IMR-90 (cell line): ENCODE measurements around the gene TBCD. TPM values are rescaled to one million over a fixed set of nuclear protein-coding genes. Genes with fewer than 3 reads are reported as not detected.

ENCODE experiments used
- ATAC-seq: fragments of 200-7000 bp; cut with Tn5 transposase; 2 replicates; pipeline ENCODE4 v1.9.1; 2020; ENCODE audit warnings: low read depth, mild to moderate bottlenecking, moderate library complexity
- BruUV-seq: library from RNA; stranded (reverse); fragments of 400-500 nt; replicated peaks from 2 replicates; lab custom pipeline; 2021; lab: Mats Ljungman, UMichigan
- CTCF ChIA-PET: fragments of 300-600 bp; formaldehyde crosslinking; extraction: SDS; loops from one replicate; lab custom pipeline; 2021; ENCODE audit warnings: antibody characterized with exemption; lab: Yijun Ruan, JAX
- POLR2A ChIA-PET: fragments of 300-600 bp; sonication (Branson Sonifier 250); formaldehyde crosslinking; loops from one replicate; lab custom pipeline; 2022; ENCODE audit warnings: antibody characterized with exemption; ENCODE audit not compliant: unreplicated experiment; lab: Charles Lee
- DNase-seq: peaks from one replicate; pipeline ENCODE4 v3.0.0; 2013
- H2AFZ ChIP-seq: replicated peaks from 2 replicates; pipeline ENCODE3; 2013; ENCODE audit warnings: low read length, mild to moderate bottlenecking; ENCODE audit not compliant: poor library complexity
- H2AK5ac ChIP-seq: 2 replicates; pipeline ENCODE4 v1.6.1; 2013; ENCODE audit warnings: low read depth, low read length, inconsistent platforms
- H2AK9ac ChIP-seq: replicated peaks from 2 replicates; pipeline ENCODE3; 2013; ENCODE audit warnings: mild to moderate bottlenecking, low read depth, low read length, moderate library complexity; ENCODE audit not compliant: poor library complexity
- H2BK120ac ChIP-seq: 2 replicates; pipeline ENCODE4 v1.6.1; 2013; ENCODE audit warnings: low read depth, low read length, inconsistent platforms
- H2BK15ac ChIP-seq: 3 replicates; pipeline ENCODE4 v1.6.1; 2013; ENCODE audit warnings: low read depth, low read length, inconsistent platforms
- H2BK20ac ChIP-seq: 2 replicates; pipeline ENCODE4 v1.6.1; 2013; ENCODE audit warnings: low read depth, mild to moderate bottlenecking, inconsistent platforms, low read length, moderate library complexity
- H2BK5ac ChIP-seq: 2 replicates; pipeline ENCODE4 v1.6.1; 2013; ENCODE audit warnings: mild to moderate bottlenecking, low read depth, low read length, inconsistent platforms; ENCODE audit not compliant: poor library complexity, severe bottlenecking
- H3K14ac ChIP-seq: replicated peaks from 2 replicates; pipeline ENCODE4 v1.6.1; 2013; ENCODE audit warnings: low read depth, low read length, inconsistent platforms
- H3K18ac ChIP-seq: 2 replicates; pipeline ENCODE4 v1.6.1; 2013; ENCODE audit warnings: low read depth, low read length, control low read depth
- H3K23ac ChIP-seq: 2 replicates; pipeline ENCODE4 v1.6.1; 2013; ENCODE audit warnings: low read depth, low read length, inconsistent platforms
- H3K27ac ChIP-seq: 2 replicates; pipeline ENCODE4 v1.5.1; 2013; ENCODE audit warnings: mild to moderate bottlenecking, control low read depth, low read length; ENCODE audit not compliant: insufficient read depth
- H3K27me3 ChIP-seq: 2 replicates; pipeline ENCODE4 v1.6.1; 2013; ENCODE audit warnings: low read length; ENCODE audit not compliant: control insufficient read depth, insufficient read depth
- H3K36me3 ChIP-seq: 2 replicates; pipeline ENCODE4 v1.6.1; 2013; ENCODE audit warnings: low read length, mixed read lengths; ENCODE audit not compliant: control insufficient read depth, insufficient read depth
- H3K4ac ChIP-seq: 2 replicates; pipeline ENCODE4 v1.6.1; 2013; ENCODE audit warnings: low read depth, low read length, inconsistent platforms
- H3K4me1 ChIP-seq: 2 replicates; pipeline ENCODE4 v1.6.1; 2013; ENCODE audit warnings: low read length, mixed read lengths; ENCODE audit not compliant: control insufficient read depth, insufficient read depth
- H3K4me2 ChIP-seq: 2 replicates; pipeline ENCODE4 v1.6.1; 2013; ENCODE audit warnings: low read depth, mild to moderate bottlenecking, control low read depth, low read length, moderate library complexity
- H3K4me3 ChIP-seq: 2 replicates; pipeline ENCODE4 v1.5.1; 2013; ENCODE audit warnings: low read depth, mild to moderate bottlenecking, control low read depth, low read length, moderate library complexity; ENCODE audit not compliant: insufficient read depth
- H3K56ac ChIP-seq: 2 replicates; pipeline ENCODE4 v1.6.1; 2013; ENCODE audit warnings: low read length, inconsistent platforms; ENCODE audit not compliant: insufficient read depth; ENCODE audit errors: extremely low read depth
- H3K79me1 ChIP-seq, 2 experiments: 2 replicates each; pipeline ENCODE4 v1.6.1; 2013; ENCODE audit warnings: low read length in 2 of 2, inconsistent platforms in 1 of 2, low read depth in 1 of 2
- H3K9ac ChIP-seq: 2 replicates; pipeline ENCODE4 v1.6.1; 2013; ENCODE audit warnings: low read depth, low read length, control low read depth
- H3K9me1 ChIP-seq: 2 replicates; pipeline ENCODE4 v1.6.1; 2013; ENCODE audit warnings: low read length, inconsistent platforms; ENCODE audit not compliant: insufficient read depth
- H3K9me3 ChIP-seq: 2 replicates; pipeline ENCODE4 v1.6.1; 2013; ENCODE audit warnings: low read length; ENCODE audit not compliant: control insufficient read depth, insufficient read depth
- H4K20me1 ChIP-seq: 2 replicates; pipeline ENCODE4 v1.6.1; 2013; ENCODE audit warnings: low read length, inconsistent platforms; ENCODE audit not compliant: insufficient read depth
- H4K5ac ChIP-seq: 2 replicates; pipeline ENCODE4 v1.6.1; 2013; ENCODE audit warnings: mild to moderate bottlenecking, low read depth, low read length, control low read depth
- H4K8ac ChIP-seq, 2 experiments: 2 replicates each; pipeline ENCODE4 v1.6.1; 2013; ENCODE audit warnings: low read depth in 2 of 2, low read length in 2 of 2, control low read depth in 1 of 2, inconsistent platforms in 1 of 2
- H4K91ac ChIP-seq: 2 replicates; pipeline ENCODE4 v1.6.1; 2013; ENCODE audit warnings: low read depth, low read length, inconsistent platforms; ENCODE audit not compliant: insufficient read depth
- CHD1 ChIP-seq: IDR thresholded peaks from 2 replicates; pipeline ENCODE4 v1.6.1; 2012; ENCODE audit warnings: low read depth, low read length, improper control_type of control experiment
- MAFK ChIP-seq: IDR thresholded peaks from 2 replicates; pipeline ENCODE4 v1.6.1; 2012; ENCODE audit warnings: low read depth, low read length, improper control_type of control experiment
- MAZ ChIP-seq: IDR thresholded peaks from 2 replicates; pipeline ENCODE4 v1.6.1; 2012; ENCODE audit warnings: low read depth, mild to moderate bottlenecking, low read length, improper control_type of control experiment, moderate library complexity, borderline replicate concordance
- MXI1 ChIP-seq: IDR thresholded peaks from 2 replicates; pipeline ENCODE4 v1.6.1; 2012; ENCODE audit warnings: low read depth, mild to moderate bottlenecking, low read length, moderate library complexity, borderline replicate concordance
- NFE2L2 ChIP-seq: fragments of 150-350 bp; IDR thresholded peaks from 2 replicates; pipeline ENCODE4 v1.6.1; 2016; ENCODE audit warnings: low read depth, mild to moderate bottlenecking, low read length
- POLR2A ChIP-seq: IDR thresholded peaks from 2 replicates; pipeline ENCODE4 v1.6.1; 2012; ENCODE audit warnings: mild to moderate bottlenecking, low read depth, low read length
- RAD21 ChIP-seq: IDR thresholded peaks from 2 replicates; pipeline ENCODE4 v1.6.1; 2012; ENCODE audit warnings: low read length, improper control_type of control experiment
- RCOR1 ChIP-seq: IDR thresholded peaks from 2 replicates; pipeline ENCODE4 v1.6.1; 2012; ENCODE audit warnings: mild to moderate bottlenecking, low read length, improper control_type of control experiment; ENCODE audit not compliant: insufficient replicate concordance
- SMC3 ChIP-seq: fragments of 150-350 bp; IDR thresholded peaks from 2 replicates; pipeline ENCODE4 v1.6.1; 2016; ENCODE audit warnings: low read depth, mild to moderate bottlenecking, antibody characterized with exemption, low read length, moderate library complexity
- USF2 ChIP-seq: fragments of 150-350 bp; IDR thresholded peaks from 2 replicates; pipeline ENCODE4 v1.6.1; 2017; ENCODE audit warnings: mild to moderate bottlenecking, antibody characterized with exemption, low read length, low read depth
- WGBS, 2 experiments: methylation state at CpG; one replicate each; pipeline versions ENCODE4 v1.1.5 to v1.1.7; 2013; ENCODE audit warnings: missing lambda C conversion rate in 2 of 2; ENCODE audit not compliant: insufficient read length in 1 of 2; ENCODE audit errors: extremely low coverage in 2 of 2; 5-methylcytosine and 5-hydroxymethylcytosine counted together
- dilution Hi-C: fragments of 300-500 bp; cut with HindIII; formaldehyde crosslinking; loops from one replicate; pipeline ENCODE4 v1.14.3; 2018; ENCODE audit warnings: low sequenced_read_pairs; ENCODE audit not compliant: unreplicated experiment
- in situ Hi-C: fragments of 300-500 bp; cut with MboI; formaldehyde crosslinking; loops from 3 replicates; pipeline ENCODE4 v1.14.3; 2019; ENCODE audit warnings: low sequenced_read_pairs, inconsistent platforms, mixed read lengths
- intact Hi-C: fragments of 100-400 bp; cut with micrococcal nuclease; formaldehyde crosslinking; loops from 2 replicates; pipeline ENCODE4 v1.10.0; 2022
- polyA plus RNA-seq, 3 experiments: library from polyadenylated mRNA; depleted of rRNA; stranded (reverse); fragments of >200 nt; gene quantifications; 2 replicates each; pipeline ENCODE4 v1.2.3, GENCODE V29; 2012; ENCODE audit warnings: low replicate concordance in 1 of 3
- total RNA-seq: library from RNA; depleted of rRNA; stranded (reverse); fragments of >200 nt; gene quantifications from 2 replicates; pipeline ENCODE4 v1.2.3, GENCODE V29; 2012
- TF ChIP-seq, protein P1 (sequence below): conservative IDR thresholded peaks from 2 replicates; pipeline ENCODE4 v1.5.1; 2012; ENCODE audit warnings: mild to moderate bottlenecking, low read depth, low read length, improper control_type of control experiment

TBCD gene
- total and polyA plus RNA-seq, 2 of the 4 experiments (the other 2 are of a cell fraction): 21.9 to 54.5 TPM

DNA sequence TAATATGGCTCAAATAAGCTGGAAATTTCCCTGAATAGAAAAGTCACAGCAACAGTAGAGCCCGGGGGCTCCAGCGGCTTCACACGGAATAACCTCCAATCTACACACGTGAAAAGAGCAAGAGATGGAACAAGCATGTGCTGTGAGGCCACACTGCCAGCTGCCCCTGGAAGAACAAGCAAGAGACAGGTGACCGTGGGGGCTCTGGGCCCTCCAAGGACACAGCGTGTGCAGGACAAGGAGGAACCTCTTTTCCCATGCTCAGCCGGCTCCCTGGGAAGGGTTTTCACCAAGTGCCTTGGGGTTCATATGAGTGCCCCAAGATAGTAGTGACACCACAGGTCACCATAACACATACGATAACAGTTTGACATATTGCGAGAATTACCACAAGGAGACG, 198.1 kb downstream of the TBCD start:
- Histone ChIP-seq H2AK5ac (no peak overlapping the region), H2BK120ac (no peak overlapping the region), H2BK20ac (no peak overlapping the region), H3K14ac (no peak overlapping the region), H4K8ac (no peak overlapping the region), H3K9ac (no peak overlapping the region), H3K27ac (no peak overlapping the region), H4K5ac (no peak overlapping the region), H3K27me3 (no peaks in the 10 kb centered on the region), H3K9me1 (no peaks in the 10 kb centered on the region), H2BK5ac (no peak overlapping the region), H3K36me3 (peaks cover 17% of the 10 kb centered on the region), H2AK9ac (no peak overlapping the region), H3K4me2 (no peak overlapping the region), H3K79me1 (peaks cover 0 to 11% of the 10 kb centered on the region in 2 experiments; a peak in 2 of 4 replicates), H3K23ac (no peak overlapping the region), H2AFZ (no peak overlapping the region), H2BK15ac (no peak overlapping the region), H3K4ac (no peak overlapping the region), H4K91ac (no peak overlapping the region), H4K20me1 (no peaks in the 10 kb centered on the region), H3K4me3 (no peak overlapping the region), H3K56ac (no peak overlapping the region), H3K4me1 (no peaks in the 10 kb centered on the region), H3K18ac (no peak overlapping the region), H3K9me3 (peaks cover 51% of the 10 kb centered on the region)
- intact Hi-C loops (no loop called here), in situ Hi-C loops (no loop called here), dilution Hi-C loops (no loop called here)
- no peak for DNase-seq
- ChIA-PET CTCF (no interaction called here), POLR2A (no interaction called here)
- WGBS, 2 experiments: 92% methylated on average over 2 of the region's 10 CpGs; no CpG with 5 or more reads in 1 of the 2 experiments
- no peak for ATAC-seq
- BruUV-seq: no TSS peak
- TF ChIP-seq NFE2L2: no peak
- no peak for TF ChIP-seq POLR2A
- TF ChIP-seq MXI1: no peak
- no peak for TF ChIP-seq RCOR1
- no peak for TF ChIP-seq SMC3
- TF ChIP-seq RAD21: no peak
- TF ChIP-seq CHD1: no peak
- no peak for TF ChIP-seq USF2
- no peak for TF ChIP-seq MAFK
- TF ChIP-seq, protein P1, sequence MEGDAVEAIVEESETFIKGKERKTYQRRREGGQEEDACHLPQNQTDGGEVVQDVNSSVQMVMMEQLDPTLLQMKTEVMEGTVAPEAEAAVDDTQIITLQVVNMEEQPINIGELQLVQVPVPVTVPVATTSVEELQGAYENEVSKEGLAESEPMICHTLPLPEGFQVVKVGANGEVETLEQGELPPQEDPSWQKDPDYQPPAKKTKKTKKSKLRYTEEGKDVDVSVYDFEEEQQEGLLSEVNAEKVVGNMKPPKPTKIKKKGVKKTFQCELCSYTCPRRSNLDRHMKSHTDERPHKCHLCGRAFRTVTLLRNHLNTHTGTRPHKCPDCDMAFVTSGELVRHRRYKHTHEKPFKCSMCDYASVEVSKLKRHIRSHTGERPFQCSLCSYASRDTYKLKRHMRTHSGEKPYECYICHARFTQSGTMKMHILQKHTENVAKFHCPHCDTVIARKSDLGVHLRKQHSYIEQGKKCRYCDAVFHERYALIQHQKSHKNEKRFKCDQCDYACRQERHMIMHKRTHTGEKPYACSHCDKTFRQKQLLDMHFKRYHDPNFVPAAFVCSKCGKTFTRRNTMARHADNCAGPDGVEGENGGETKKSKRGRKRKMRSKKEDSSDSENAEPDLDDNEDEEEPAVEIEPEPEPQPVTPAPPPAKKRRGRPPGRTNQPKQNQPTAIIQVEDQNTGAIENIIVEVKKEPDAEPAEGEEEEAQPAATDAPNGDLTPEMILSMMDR: no peak
- TF ChIP-seq MAZ: no peak
